Smooth muscle cell (in vitro differentiated cells): ENCODE results near the gene UTP25. TPM values are rescaled to one million over a fixed set of nuclear protein-coding genes. Genes with fewer than 3 reads are reported as not detected.
A peak's percentile ranks its signal among the peaks of the same experiment; 100 is the strongest.

ENCODE experiments used
- DNase-seq: peaks from one replicate; lab custom pipeline; 2025; ENCODE audit not compliant: unreplicated experiment; lab: John Stamatoyannopoulos, UW
- H2AFZ ChIP-seq: fragments of 200-600 bp; sonication (generic); 2 replicates; pipeline ENCODE4 v1.6.0; 2016; ENCODE audit warnings: antibody characterized with exemption, low read depth, mild to moderate bottlenecking
- H3F3A ChIP-seq: fragments of 200-600 bp; sonication (generic); 2 replicates; pipeline ENCODE4 v1.6.0; 2017; ENCODE audit warnings: antibody characterized with exemption, low read depth
- H3K27ac ChIP-seq: fragments of 200-600 bp; sonication (generic); 2 replicates; pipeline ENCODE4 v1.5.1; 2016; ENCODE audit warnings: low read depth, mild to moderate bottlenecking
- H3K27me3 ChIP-seq: fragments of 200-600 bp; sonication (generic); 2 replicates; pipeline ENCODE4 v1.6.1; 2016; ENCODE audit warnings: low read depth, mild to moderate bottlenecking
- H3K36me3 ChIP-seq: fragments of 200-600 bp; sonication (generic); 2 replicates; pipeline ENCODE4 v1.5.1; 2016; ENCODE audit warnings: low read depth
- H3K4me1 ChIP-seq: fragments of 200-600 bp; sonication (generic); 2 replicates; pipeline ENCODE4 v1.5.1; 2016; ENCODE audit warnings: low read depth
- H3K4me2 ChIP-seq: fragments of 200-600 bp; sonication (generic); 2 replicates; pipeline ENCODE4 v1.6.0; 2016; ENCODE audit warnings: mild to moderate bottlenecking
- H3K4me3 ChIP-seq: fragments of 200-600 bp; sonication (generic); 2 replicates; pipeline ENCODE4 v1.5.1; 2016; ENCODE audit warnings: mild to moderate bottlenecking
- H3K79me2 ChIP-seq: fragments of 200-600 bp; sonication (generic); 2 replicates; pipeline ENCODE4 v1.6.0; 2016; ENCODE audit warnings: low read depth, mild to moderate bottlenecking
- H3K9ac ChIP-seq: fragments of 200-600 bp; sonication (generic); 2 replicates; pipeline ENCODE4 v1.6.0; 2016; ENCODE audit warnings: low read depth
- H3K9me3 ChIP-seq: fragments of 200-600 bp; sonication (generic); replicated peaks from 2 replicates; pipeline ENCODE4 v1.5.1; 2016; ENCODE audit warnings: low read depth
- H4K20me1 ChIP-seq: fragments of 200-600 bp; sonication (generic); 2 replicates; pipeline ENCODE4 v1.6.0; 2016; ENCODE audit warnings: low read depth
- WGBS: methylation state at CpG from one replicate; pipeline ENCODE4 v1.1.7; 2016; ENCODE audit warnings: low lambda C conversion rate; 5-methylcytosine and 5-hydroxymethylcytosine counted together
- polyA plus RNA-seq: library from polyadenylated mRNA; unstranded; fragments of >200 nt; fragmentation: Nextera tagmentation; extraction: Ambion mirVana; gene quantifications from 2 replicates; pipeline ENCODE4 v1.2.1, GENCODE V29; 2016
- total RNA-seq: library from RNA; depleted of rRNA; stranded (reverse); fragments of >200 nt; gene quantifications from 2 replicates; pipeline ENCODE4 v1.2.3, GENCODE V29; 2014
- TF ChIP-seq, protein P1 (sequence below): fragments of 200-600 bp; sonication (generic); IDR thresholded peaks from 2 replicates; pipeline ENCODE4 v1.5.1; 2017; ENCODE audit warnings: borderline replicate concordance, mild to moderate bottlenecking, antibody characterized with exemption; ENCODE audit not compliant: insufficient read depth, poor library complexity, severe bottlenecking

The UTP25 gene
- total and polyA plus RNA-seq, 2 experiments from 2014 or later, result 2.9 to 6.2 TPM

DNA sequence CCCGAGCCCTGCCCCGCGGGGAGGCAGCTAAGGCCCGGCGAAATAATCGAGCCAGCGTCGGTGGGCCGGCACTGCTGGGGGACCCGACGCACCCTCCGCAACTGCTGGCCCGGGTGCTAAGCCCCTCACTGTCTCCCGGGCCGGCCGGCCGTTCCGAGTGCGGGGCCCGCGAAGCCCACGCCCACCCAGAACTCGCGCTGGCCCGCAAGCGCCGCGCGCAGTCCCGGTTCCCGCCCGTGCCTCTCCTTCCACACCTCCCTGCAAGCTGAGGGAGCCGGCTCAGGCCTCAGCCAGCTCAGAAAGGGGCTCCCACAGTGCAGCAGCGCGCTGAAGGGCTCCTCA lies 61.3 kb downstream of the UTP25 start:
- no peak for DNase-seq
- H3K9ac ChIP-seq, result no peak overlapping the region
- no peaks in the 10 kb centered on the region for H3K36me3 ChIP-seq
- peaks cover 10% of the 10 kb centered on the region for H3F3A ChIP-seq
- H3K4me2 ChIP-seq, result no peak overlapping the region
- no peaks in the 10 kb centered on the region for H3K79me2 ChIP-seq
- H3K4me1 ChIP-seq, result peaks cover 14% of the 10 kb centered on the region
- H3K4me3 ChIP-seq, result no peak overlapping the region
- H3K27me3 ChIP-seq, result no peaks in the 10 kb centered on the region
- H3K27ac ChIP-seq, result no peak overlapping the region
- H3K9me3 ChIP-seq, result no peaks in the 10 kb centered on the region
- no peaks in the 10 kb centered on the region for H4K20me1 ChIP-seq
- no peak overlapping the region for H2AFZ ChIP-seq
- TF ChIP-seq, protein P1, sequence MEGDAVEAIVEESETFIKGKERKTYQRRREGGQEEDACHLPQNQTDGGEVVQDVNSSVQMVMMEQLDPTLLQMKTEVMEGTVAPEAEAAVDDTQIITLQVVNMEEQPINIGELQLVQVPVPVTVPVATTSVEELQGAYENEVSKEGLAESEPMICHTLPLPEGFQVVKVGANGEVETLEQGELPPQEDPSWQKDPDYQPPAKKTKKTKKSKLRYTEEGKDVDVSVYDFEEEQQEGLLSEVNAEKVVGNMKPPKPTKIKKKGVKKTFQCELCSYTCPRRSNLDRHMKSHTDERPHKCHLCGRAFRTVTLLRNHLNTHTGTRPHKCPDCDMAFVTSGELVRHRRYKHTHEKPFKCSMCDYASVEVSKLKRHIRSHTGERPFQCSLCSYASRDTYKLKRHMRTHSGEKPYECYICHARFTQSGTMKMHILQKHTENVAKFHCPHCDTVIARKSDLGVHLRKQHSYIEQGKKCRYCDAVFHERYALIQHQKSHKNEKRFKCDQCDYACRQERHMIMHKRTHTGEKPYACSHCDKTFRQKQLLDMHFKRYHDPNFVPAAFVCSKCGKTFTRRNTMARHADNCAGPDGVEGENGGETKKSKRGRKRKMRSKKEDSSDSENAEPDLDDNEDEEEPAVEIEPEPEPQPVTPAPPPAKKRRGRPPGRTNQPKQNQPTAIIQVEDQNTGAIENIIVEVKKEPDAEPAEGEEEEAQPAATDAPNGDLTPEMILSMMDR, result no peak
- WGBS, result 99% methylated on average over 13 of the region's 35 CpGs

DNA sequence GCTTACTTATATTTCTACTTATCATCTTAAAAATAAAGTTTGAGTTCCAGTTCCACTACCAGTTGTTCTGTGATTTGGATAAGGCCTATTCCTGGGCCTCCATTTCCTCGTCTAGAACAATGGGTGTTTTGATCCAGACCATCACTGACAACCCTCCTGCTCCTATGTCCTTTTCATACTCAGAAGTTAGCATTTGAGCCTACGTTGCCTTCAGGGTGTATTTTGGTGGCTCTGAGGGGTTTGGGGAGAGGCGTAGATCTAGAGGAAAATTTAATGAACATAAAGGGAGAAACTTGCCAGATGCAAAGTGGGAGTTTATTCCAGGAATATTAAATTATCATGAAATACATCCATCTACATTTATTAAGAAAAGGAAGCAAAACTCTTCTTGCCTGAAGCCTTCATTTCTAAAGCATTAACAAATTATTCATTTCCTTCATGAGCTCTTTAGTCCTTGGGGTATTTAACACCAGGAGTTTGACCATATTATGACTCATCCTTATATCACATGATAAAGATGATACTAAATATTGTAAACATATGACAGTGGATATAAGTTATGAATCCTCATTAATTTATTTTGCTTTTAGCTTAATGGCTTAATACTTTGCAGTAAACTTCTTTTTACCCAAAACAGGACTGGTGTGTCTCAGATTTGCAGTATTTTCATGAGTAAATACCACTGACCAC lies 63.0 kb downstream of the UTP25 start:
- Histone ChIP-seq H4K20me1 (no peaks in the 10 kb centered on the region), H3K27ac (no peak overlapping the region), H3K79me2 (no peaks in the 10 kb centered on the region), H3K4me2 (no peak overlapping the region), H3K27me3 (no peaks in the 10 kb centered on the region), H3K4me3 (no peak overlapping the region), H3K4me1 (no peaks in the 10 kb centered on the region), H3K36me3 (no peaks in the 10 kb centered on the region), H3K9ac (no peak overlapping the region), H3K9me3 (no peaks in the 10 kb centered on the region), H2AFZ (no peak overlapping the region), H3F3A (no peaks in the 10 kb centered on the region)
- TF ChIP-seq, protein P1, result no peak
- no peak for DNase-seq
- 66% methylated on average over 3 of the region's 3 CpGs for WGBS

DNA sequence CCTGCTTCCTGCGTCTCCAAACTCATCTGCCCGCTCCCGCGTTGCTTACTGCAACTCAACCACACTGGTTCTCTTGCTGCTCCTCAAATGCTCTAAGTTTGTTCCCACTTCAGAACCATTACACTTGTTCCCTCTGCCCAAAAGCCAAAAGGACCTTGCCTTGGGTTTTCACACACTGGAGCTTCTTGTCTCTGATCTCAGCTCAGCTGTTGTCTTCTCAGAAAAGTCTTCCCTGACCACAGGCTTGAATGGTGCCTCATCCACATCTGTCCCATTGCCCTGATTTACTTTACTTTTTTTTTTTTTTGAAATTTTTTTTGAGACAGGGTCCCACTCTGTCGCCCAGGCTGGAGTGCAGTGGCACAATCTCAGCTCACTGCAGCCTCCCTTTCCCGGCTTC lies 66.0 kb downstream of the UTP25 start:
- TF ChIP-seq, protein P1, result no peak
- Histone ChIP-seq H3K36me3 (no peaks in the 10 kb centered on the region), H4K20me1 (no peaks in the 10 kb centered on the region), H2AFZ (no peak overlapping the region), H3F3A (no peaks in the 10 kb centered on the region), H3K4me3 (no peak overlapping the region), H3K4me2 (no peak overlapping the region), H3K9me3 (no peaks in the 10 kb centered on the region), H3K27me3 (no peaks in the 10 kb centered on the region), H3K27ac (no peak overlapping the region), H3K4me1 (no peaks in the 10 kb centered on the region), H3K9ac (no peak overlapping the region), H3K79me2 (no peaks in the 10 kb centered on the region)
- no peak for DNase-seq
- 97% methylated on average over 6 of the region's 6 CpGs for WGBS

DNA sequence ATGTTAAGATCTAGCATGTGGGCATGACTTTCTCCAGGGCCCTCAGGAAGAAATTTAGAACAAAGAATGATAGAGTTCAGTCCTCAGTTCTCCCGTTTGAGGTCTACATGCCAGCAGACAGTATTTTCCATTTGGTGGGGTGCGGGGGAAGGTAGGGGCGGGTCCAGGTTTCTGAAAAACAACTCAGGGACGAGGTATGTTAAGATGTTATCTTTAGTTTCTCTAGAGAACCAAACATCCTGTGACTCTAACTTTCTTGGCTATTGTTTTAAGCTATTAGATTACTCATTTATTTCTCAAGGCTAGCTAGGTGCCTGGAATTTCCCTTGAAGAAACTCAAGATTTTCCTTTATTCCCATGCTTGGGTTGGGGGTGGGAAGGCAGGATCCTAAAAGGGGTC lies 67.9 kb downstream of the UTP25 start:
- no peak for DNase-seq
- TF ChIP-seq, protein P1, result no peak
- 55% methylated on average over 4 of the region's 4 CpGs for WGBS
- no peak overlapping the region for H2AFZ ChIP-seq
- peak overlapping the region; percentile 93 for H3K27ac ChIP-seq
- no peaks in the 10 kb centered on the region for H3K79me2 ChIP-seq
- H3K4me3 ChIP-seq, result no peak overlapping the region
- H4K20me1 ChIP-seq, result no peaks in the 10 kb centered on the region
- H3K4me2 ChIP-seq, result no peak overlapping the region
- no peaks in the 10 kb centered on the region for H3F3A ChIP-seq
- H3K9ac ChIP-seq, result peak overlapping the region; percentile 63
- no peaks in the 10 kb centered on the region for H3K27me3 ChIP-seq
- no peaks in the 10 kb centered on the region for H3K9me3 ChIP-seq
- no peaks in the 10 kb centered on the region for H3K36me3 ChIP-seq
- no peaks in the 10 kb centered on the region for H3K4me1 ChIP-seq
